GM19324 (cell line): ENCODE data around the gene VWA7.

Source experiments
- ATAC-seq: cut with Tn5 transposase; IDR thresholded peaks from one replicate; pipeline ENCODE4 v1.9.1; 2021; ENCODE audit warnings: mild to moderate bottlenecking, moderate library complexity; ENCODE audit not compliant: unreplicated experiment, low FRiP score

Gene VWA7

DNA sequence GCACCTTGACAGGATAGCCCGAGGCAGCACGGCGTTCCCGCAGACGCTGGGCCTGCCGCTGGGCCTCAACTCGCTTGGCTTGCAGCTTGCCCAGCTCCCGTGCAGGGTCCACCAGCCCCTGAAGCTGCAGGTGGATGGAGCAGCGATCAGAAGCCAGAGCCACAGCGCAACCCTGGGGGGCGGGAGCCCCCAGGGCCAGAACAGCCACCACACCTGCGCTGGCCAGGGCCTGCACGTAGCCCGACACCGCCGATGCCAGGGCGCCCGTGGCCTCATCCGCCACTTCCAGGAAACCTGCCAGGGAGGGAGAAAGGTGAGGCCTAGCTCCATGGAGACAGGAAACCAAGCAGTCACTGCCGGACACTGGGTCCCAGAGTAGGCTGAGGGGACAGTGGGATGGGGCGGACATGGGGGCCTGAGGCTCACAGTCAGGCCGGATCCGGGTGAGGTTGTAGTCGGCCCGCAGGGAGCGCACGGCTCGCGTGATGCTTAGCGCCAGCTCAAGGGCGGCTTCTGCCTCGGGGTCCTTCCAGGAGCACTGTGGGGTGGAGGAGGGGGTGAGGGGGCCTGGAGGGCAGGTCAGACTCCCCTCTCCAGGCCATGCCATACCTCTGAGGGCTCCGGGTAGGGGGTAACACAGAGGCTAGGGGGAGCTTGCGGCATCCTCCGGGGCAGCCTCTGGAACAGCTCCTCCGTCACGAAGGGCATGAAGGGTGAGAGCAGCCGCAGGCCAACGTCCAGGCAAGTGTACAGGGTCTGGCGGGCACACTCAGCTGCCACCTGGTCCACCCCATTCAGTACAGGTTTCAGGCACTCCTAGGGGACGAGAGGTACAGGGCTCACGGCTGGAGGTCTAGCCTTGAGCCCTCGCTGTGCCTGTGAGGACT lies 2.1 kb upstream of the VWA7 start:
- ATAC-seq = no peak

DNA sequence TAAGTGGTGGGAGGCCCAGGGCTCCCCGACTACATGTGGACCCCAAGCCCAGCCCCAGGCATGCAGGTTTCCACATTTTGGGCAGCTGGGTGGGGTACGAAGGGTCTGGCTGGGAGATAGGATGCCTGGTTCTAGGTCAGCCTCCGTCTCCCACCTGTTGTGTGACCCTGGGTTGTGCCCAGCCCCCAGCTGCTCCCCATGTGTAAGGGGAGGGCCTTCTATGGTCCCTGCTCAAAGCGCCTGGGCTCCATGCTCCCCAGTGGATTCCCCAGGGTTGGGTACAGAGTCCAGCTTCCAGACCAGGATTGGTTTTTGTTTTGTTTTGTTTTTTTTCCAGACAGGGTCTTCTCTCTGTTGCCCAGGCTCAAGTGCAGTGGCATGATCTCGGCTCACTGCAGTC lies 1.1 kb upstream of the VWA7 start:
- no peak for ATAC-seq

DNA sequence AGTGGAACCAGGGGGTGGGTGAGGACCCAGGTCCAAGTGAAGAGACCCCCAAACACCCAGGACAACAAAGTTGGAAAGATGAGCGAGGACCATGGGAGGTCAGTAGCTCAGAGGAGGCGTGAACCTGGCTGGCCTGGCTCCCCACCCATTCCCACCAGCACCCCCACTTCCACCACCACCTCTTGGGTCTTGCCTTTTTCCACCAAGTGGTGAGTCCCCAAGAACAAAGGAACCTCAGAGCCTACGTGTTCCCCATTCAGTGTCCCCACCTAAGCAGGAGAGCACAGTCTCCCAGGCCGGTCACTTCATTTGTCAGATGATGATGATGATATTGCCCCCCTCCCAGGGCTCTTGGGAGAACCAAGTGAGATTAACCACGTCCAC lies 531 bp upstream of the VWA7 start:
- no peak for ATAC-seq

DNA sequence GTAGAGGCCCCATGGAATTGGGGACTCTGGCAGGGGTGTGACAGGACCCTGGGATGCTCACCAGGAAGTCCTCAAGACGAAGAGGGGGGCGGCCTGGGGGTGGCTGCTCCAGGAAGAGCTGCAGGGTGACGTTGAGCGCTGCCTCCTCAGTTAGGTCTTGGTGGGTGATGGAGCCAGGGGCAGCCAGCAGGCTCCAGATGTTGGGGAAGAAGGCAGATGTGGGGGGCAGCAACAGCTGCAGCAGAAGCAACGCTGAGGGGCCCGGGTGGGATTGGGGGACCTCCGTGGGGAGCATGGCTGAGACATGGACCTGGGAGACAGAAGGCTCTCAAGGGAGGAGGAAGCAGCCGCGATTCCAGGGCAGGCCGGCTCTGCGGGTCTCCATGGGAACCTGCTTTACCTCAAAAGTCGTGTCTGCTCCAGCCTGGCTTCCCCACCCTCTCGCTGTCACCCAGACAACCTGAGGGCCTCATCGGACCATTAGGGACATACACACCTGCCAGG lies 591 bp downstream of the VWA7 start:
- no peak for ATAC-seq

DNA sequence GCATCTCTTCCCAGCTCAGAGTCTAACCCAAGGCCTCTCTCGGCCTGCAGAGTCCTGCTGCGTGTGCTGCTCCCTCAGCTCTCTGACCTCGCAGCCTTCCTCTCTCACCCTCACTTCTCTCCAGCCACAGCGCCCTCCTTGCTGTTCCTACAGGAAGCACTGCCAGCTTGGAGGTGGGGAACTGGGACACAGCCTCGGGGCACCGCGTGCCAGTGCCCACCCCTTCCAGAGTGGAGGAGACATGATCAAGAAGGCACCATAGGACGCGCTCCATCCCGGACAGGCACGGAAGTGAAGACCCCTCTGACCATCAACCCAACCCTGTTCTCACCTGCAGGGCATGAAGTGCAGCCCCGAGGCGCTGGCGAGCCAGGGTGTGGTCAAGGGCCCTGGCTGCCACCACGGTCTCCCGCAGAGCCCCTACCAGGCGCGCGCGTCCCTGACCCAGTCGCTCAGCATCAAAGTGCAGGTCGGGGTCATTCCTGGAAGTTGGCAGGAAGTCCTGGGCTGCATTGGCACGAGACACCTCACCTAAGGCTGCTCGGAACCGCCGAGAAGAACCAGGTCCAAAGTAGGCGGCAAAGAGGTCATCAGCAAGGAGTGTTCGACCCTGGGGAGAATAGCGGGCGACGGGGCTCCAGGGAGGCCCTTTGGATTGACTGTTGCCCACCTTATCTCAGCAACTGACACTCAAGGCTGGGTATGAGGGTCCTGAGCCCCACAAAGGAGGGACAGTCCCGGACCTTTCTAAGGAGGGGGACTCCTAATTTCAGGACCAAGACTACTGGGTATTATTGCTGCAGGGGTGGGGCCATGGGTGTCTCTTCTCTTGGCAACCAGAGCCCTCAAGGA lies 1.3 kb downstream of the VWA7 start:
- no peak for ATAC-seq

DNA sequence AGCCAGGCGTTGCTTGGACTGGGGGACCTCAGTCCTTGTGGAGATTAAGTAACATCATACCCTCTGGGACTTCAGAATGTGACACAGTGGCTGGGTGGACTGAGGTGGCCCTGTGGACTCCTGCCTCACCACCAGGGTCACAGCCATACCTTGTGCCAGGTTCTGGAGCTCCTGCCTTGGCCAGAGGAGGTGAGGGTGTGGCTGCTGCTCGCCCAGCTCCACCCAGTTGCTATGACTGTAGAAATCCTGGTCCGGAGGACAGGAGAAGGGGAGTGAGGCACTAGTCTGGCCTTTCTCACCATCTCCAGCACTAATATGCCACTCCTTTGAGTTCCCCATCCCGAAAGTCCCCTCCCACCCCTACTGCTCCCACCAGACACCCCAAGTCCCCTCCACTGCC lies 1.9 kb downstream of the VWA7 start:
- ATAC-seq = no peak

DNA sequence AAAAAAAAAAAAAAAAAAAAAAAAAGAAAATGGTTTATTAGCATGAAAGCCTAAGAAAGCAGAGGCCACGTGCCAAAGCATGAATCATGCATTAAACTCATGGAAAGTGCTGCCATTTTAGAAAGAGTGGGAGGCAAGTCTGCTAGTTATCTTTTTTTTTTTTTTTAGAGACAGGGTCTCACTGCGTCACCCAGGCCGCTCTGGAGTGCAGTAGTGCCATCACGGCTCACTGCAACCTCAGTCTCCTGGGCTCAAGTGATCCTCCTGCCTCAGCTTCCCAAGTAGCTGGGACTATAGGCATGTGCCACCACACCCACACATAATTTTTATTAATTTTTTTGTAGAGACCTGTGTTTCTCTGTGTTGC lies 5.2 kb downstream of the VWA7 start:
- no peak for ATAC-seq

DNA sequence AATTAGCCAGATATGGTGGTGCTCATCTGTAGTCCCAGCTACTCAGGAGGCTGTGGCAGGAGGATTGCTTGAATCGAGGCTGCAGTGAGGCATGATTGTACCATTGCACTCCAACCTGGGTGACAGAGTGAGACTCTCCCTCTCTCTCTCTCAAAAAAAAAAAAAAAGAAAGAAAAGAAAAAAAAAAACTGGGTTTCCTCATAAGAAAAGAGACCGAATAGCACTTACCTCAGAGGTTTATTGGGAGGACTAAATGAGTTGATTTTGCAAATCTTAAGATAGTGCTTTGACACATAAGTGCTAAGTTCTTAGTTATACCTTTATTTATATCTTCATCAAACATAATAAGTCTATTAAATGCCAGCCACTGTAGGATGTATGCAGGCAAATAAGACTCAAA lies 6.3 kb downstream of the VWA7 start:
- no peak for ATAC-seq

DNA sequence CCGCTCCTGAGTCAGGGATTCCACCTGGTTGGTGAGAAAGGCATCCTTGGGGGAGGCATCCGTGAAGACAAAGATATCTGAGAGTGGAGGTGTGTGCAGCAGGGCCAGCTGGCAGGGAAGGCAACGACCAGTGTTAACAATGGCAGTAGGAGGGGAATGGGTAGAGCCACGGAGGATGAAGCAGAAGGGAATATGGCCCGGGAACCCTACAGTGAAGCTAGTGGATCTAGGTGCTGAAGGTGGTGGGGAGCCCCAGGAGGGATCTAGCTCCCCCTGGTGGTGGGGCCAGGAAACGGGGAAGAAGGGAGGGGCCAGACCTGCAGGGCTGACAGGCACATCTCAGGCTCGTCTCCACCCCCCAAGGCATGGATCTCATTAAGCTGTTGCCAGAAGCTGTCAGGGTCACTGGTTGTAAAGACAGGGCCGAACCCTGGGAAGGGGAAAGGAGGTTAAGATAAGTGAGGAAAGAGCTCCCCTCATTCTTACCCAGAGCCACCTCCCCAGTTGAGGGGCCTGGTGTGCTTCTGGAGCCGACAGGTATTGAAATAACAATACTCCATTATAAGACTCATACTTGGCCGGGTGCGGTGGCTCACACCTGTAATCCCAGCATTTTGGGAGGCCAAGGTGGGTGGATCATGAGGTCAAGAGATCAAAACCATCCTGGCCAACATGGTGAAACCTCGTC lies 7.3 kb downstream of the VWA7 start:
- no peak for ATAC-seq

DNA sequence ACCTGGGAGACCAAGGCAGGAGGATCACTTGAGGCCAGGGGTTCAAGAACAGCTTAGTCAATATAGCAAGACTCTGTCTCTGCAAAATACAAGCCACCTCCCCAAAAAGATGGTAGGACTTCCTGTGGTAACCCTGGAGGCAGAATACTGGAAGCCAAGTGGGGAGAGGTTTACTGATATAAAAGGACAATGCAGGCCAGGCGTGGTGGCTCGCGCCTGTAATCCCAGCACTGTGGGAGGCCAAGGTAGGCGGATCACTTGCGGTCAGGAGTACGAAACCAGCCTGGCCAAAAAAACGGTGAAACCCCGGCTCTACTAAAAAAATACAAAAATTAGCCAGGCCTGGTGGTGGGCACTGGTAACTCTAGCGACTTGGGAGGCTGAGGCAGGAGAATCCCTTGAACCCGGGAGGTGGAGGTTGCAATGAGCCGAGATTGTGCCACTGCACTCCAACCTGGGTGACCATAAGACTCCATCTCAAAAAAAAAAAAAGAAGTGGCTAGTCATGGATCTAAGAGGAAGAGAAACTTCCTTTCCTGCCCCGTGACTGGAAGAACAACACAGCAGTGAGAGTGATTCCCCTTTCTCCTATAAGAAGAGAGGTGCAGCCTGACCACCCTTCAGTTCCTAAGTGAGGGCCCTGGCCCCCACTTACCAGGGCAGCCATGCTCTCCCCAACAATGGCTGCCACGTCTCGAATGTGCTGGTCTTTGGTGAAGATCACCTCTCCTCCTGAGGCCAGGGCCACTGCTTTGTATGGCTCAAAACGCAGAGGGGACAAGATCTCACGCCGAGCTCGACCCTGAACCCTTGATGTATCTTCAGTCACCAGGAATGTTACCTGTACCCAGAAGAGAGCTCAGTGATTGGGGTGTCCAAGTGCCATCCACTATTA lies 8.5 kb downstream of the VWA7 start:
- ATAC-seq = no peak

DNA sequence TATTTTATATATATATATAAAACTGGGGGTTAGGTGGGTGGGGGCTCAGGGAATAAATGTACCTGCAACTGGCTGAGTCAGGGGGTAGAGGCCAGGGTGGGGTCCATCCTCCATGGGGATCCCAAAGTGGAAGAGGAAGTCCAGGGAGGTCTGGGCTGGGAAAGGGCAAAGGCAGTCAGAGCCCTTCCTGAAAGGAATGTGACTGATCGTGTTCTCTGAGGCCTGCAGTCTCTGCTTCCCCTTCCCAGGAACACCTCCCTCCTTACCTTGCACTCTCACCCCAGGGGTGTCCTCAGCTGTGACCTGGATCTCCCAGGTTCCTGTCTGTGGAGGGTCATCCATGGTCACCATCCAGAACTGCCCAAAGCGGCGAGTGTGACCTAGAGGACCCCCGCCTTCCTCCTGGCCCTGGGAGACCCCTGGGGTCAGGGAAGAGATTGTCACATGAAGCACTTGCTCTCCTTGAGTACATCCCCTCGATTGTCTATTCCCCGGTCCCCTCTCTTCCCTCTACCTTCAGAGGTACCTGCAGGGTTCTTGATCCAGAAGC lies 10.0 kb downstream of the VWA7 start:
- ATAC-seq = no peak

DNA sequence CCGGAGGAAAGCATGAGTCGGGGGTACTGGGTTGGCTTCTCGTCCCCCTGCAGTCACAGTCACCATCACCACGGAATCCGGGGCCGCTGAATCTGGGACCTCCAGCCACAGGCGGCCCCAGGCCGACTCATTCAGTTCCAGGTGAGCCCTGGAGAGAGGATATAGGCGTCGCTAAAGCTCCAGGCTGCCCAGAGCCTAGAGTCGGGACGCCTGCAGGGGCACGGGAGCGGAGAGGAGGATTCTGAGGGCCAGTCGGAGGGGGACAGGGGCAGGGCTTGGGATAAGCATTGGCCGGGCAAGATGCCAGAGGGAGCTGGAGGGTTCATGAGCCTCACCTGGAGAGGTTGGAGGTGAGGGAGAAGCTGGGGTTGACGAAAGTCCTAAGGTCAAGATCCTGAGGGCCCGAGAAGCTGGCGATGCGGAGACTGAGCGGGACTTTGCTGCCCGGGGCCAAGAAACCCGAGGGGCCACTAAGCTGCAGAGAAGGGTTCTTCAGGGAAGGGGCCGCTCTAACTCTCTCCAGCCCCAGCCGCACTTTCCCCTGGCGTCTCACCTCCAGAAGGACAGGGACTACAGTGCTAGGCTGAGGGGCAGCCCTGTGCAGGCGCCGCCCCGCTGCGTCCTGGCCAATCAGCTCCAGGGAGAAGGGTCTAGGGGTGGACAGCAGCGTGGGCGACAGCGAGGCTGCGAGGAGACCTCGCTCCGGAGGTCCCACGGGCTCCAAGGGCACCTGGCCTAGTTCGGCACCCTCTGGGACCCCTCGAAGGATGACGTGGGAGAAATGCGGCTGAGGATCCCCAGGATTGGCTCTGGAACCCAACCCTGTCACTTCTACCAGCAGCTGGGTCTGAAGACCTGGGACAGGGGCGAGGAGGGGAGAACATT lies 11.0 kb downstream of the VWA7 start:
- no peak for ATAC-seq

DNA sequence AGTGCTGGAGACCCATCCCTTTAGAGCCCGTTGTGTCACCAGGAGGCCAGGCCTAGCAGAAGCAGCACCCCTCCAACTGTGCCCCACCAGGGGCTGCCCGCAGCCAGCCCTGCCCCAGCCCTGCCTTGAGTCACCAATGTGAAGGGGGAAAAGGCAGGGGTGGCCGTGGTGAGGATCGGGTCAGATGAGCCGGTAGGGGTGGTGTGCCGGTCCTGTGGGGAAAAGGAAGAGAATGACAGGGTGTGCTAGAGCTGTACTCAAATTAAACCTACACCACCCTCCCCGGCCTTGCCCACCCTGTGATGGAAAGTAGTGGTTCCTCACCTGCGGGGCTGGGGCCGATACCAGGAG lies 11.6 kb downstream of the VWA7 start:
- no peak for ATAC-seq

DNA sequence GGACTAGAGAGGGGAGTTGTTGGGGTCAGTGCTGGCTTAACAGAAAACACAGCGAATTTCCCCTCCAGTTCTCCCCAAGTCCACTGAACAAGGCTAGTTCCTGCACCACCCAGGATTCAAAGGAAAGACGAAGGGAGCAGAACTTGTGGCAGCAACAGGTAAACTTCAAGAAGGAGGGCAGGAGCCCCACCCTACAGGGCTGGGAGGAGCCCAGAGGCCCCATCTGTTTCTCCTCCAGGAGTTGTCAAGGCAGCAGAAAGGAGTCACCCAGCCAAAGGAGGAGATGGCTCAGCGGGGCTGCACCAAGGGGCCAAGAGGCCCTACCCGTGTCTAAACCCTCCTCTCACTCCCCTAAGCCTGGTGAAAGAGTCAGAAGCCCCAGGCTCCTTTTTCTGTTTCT lies 12.9 kb downstream of the VWA7 start:
- no peak for ATAC-seq

DNA sequence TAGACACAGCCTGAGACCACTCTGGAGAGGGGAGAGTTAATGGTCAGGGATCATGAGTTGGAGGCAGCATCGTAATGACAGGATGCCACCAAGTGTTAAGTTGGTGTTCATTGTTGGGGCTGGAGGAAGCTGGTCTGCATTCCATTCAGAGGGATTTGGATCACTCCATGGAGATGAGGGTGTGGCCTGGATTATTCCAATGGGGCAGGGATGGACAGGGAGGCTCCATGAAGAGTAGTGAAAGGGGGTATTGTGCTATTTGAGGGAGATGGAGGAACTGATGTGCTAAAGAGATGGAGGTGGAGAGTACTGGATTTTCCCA lies 13.5 kb downstream of the VWA7 start:
- no peak for ATAC-seq

DNA sequence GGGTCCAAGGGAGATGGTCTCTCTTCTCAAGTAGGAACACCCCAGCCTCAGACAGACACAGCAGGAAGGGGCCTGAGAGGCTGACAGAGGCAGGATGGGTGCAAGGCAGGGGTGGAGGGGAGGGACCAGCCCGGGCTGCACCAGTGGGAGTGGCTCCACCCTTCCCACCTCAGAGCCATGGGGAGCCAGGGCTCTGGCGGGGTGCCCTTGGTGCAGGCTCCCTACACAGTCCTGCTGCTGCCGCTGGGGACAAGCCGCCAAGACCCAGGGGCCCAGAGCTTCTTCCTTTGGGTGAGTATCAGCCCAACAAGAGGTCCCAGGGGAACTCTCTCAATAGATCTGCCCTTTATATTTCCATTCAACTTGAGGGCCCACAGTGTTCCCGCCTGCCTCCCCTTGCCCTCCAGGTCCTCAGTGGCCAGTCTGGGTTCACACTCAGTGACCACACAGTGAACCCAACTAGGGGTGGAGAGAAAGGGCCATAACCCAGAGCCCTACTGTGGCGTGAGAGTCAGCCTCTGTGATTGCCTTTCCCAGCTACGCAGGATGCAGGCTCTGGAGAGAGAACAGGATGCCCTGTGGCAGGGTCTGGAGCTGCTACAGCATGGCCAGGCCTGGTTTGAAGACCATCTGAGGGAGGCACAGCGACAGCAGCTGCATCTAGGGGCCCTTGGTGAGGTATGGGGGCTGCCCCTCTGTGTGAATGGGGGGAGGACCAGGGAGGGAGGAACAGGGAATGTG lies 14.1 kb downstream of the VWA7 start:
- no peak for ATAC-seq

DNA sequence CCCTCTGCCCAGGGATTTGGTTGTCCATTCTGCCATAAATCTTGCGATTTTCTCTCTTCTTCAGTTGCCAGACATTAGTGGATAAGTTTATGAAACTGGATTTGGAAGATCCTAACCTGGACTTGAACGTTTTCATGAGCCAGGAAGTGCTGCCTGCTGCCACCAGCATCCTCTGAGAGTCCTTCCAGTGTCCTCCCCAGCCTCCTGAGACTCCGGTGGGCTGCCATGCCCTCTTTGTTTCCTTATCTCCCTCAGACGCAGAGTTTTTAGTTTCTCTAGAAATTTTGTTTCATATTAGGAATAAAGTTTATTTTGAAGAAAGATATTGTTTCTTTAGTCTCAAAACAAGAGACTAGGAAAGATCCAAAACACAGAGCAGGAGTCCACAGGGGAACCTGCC lies 14.8 kb downstream of the VWA7 start, which contains the start of gene SAPCD1:
Gene SAPCD1, plus strand, starts transcription at position 301 of the 400 bp plus-strand sequence. CDS start 399 bp downstream, outside the sequence.
- no peak for ATAC-seq

DNA sequence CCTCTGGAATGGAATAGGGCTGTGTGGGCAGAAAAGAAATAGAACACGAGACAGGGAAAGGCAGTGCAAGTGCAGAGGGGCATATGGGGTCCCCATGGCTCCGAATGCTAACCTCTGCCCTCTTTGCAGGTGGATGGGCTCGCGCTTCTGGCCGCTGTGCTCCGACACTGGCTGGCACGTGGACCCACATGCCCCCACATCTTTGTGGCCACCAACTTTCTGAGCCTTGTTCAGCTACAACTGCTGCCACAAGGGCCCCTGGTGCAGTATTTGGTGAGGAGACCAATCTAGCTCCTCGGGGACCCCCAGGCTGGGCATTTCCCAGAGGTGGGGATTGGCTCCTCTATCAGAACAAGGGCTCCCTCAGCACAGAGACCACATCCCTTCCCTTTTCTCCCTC lies 15.8 kb downstream of the VWA7 start:
- ATAC-seq = no peak
